Smooth muscle cell (in vitro differentiated cells): ENCODE results near the gene CLEC16A. TPM values are rescaled to one million over a fixed set of nuclear protein-coding genes. Genes with fewer than 3 reads are reported as not detected.
A peak's percentile ranks its signal among the peaks of the same experiment; 100 is the strongest.

Experiments
- DNase-seq: peaks from one replicate; lab custom pipeline; 2025; ENCODE audit not compliant: unreplicated experiment; lab: John Stamatoyannopoulos, UW
- H2AFZ ChIP-seq: fragments of 200-600 bp; sonication (generic); 2 replicates; pipeline ENCODE4 v1.6.0; 2016; ENCODE audit warnings: antibody characterized with exemption, low read depth, mild to moderate bottlenecking
- H3F3A ChIP-seq: fragments of 200-600 bp; sonication (generic); 2 replicates; pipeline ENCODE4 v1.6.0; 2017; ENCODE audit warnings: antibody characterized with exemption, low read depth
- H3K27ac ChIP-seq: fragments of 200-600 bp; sonication (generic); 2 replicates; pipeline ENCODE4 v1.5.1; 2016; ENCODE audit warnings: low read depth, mild to moderate bottlenecking
- H3K27me3 ChIP-seq: fragments of 200-600 bp; sonication (generic); 2 replicates; pipeline ENCODE4 v1.6.1; 2016; ENCODE audit warnings: low read depth, mild to moderate bottlenecking
- H3K36me3 ChIP-seq: fragments of 200-600 bp; sonication (generic); 2 replicates; pipeline ENCODE4 v1.5.1; 2016; ENCODE audit warnings: low read depth
- H3K4me1 ChIP-seq: fragments of 200-600 bp; sonication (generic); 2 replicates; pipeline ENCODE4 v1.5.1; 2016; ENCODE audit warnings: low read depth
- H3K4me2 ChIP-seq: fragments of 200-600 bp; sonication (generic); 2 replicates; pipeline ENCODE4 v1.6.0; 2016; ENCODE audit warnings: mild to moderate bottlenecking
- H3K4me3 ChIP-seq: fragments of 200-600 bp; sonication (generic); 2 replicates; pipeline ENCODE4 v1.5.1; 2016; ENCODE audit warnings: mild to moderate bottlenecking
- H3K79me2 ChIP-seq: fragments of 200-600 bp; sonication (generic); 2 replicates; pipeline ENCODE4 v1.6.0; 2016; ENCODE audit warnings: low read depth, mild to moderate bottlenecking
- H3K9ac ChIP-seq: fragments of 200-600 bp; sonication (generic); 2 replicates; pipeline ENCODE4 v1.6.0; 2016; ENCODE audit warnings: low read depth
- H3K9me3 ChIP-seq: fragments of 200-600 bp; sonication (generic); replicated peaks from 2 replicates; pipeline ENCODE4 v1.5.1; 2016; ENCODE audit warnings: low read depth
- H4K20me1 ChIP-seq: fragments of 200-600 bp; sonication (generic); 2 replicates; pipeline ENCODE4 v1.6.0; 2016; ENCODE audit warnings: low read depth
- WGBS: methylation state at CpG from one replicate; pipeline ENCODE4 v1.1.7; 2016; ENCODE audit warnings: low lambda C conversion rate; 5-methylcytosine and 5-hydroxymethylcytosine counted together
- polyA plus RNA-seq: library from polyadenylated mRNA; unstranded; fragments of >200 nt; fragmentation: Nextera tagmentation; extraction: Ambion mirVana; gene quantifications from 2 replicates; pipeline ENCODE4 v1.2.1, GENCODE V29; 2016
- total RNA-seq: library from RNA; depleted of rRNA; stranded (reverse); fragments of >200 nt; gene quantifications from 2 replicates; pipeline ENCODE4 v1.2.3, GENCODE V29; 2014
- TF ChIP-seq, protein P1 (sequence below): fragments of 200-600 bp; sonication (generic); IDR thresholded peaks from 2 replicates; pipeline ENCODE4 v1.5.1; 2017; ENCODE audit warnings: borderline replicate concordance, mild to moderate bottlenecking, antibody characterized with exemption; ENCODE audit not compliant: insufficient read depth, poor library complexity, severe bottlenecking

CLEC16A gene
- total and polyA plus RNA-seq, 2 experiments from 2014 or later = 12.6 to 16.2 TPM

DNA sequence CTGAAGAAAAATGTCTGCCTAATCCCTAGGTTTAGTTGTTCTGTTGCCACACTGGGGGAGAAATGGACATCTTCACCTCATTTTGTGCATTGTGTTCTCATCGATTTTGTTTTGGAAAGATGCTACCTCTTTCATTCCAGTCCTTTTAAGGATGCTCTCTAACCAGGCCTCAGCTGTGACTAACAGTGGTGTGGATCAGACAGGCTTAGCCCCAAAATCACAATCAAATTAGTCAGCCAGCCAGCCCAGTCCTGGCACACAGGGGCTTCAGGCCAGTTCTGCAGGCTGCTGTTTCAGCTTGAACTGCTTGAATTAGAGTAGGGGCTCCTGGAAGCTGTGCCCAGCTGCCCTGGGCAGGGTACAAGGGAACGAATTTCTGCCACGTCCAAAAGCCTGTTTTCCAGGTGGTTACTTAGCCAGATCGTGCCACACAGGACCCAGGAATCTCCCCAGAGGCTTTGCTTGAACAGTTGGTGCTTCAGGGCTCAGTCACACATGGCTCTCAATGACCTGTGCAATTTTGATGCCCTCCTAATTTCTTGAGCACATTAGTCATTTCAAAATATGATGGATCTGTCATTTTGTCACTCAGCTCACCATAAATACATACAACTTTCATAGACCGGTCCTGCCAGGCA is 60.7 kb downstream of the CLEC16A start:
- no peak overlapping the region for H3K9ac ChIP-seq
- no peak for DNase-seq
- H2AFZ ChIP-seq = no peak overlapping the region

DNA sequence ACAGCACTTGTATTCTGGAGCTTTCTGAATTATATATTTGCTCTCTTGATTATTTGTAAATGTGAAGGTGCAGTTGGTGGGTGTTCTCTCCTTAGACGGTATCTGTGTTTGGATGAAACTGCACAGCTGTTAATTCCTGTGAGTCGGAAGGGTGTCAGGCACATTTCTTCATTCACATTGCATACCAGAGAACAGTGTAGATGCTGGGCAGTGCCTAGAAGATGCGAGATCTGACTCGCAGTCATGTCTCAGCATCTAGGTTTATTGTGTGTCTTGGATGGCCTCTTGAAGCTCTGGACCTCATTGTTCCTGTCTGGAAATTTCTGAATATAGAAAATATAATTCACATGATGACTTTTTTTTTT is 61.2 kb downstream of the CLEC16A start:
- Histone ChIP-seq H3F3A (peaks cover 4% of the 10 kb centered on the region), H3K4me2 (peak overlapping the region; percentile 40), H3K27ac (peak overlapping the region; percentile 75), H3K9ac (no peak overlapping the region), H2AFZ (no peak overlapping the region), H3K4me1 (peaks cover 16% of the 10 kb centered on the region), H3K27me3 (no peaks in the 10 kb centered on the region), H3K79me2 (no peaks in the 10 kb centered on the region), H3K4me3 (no peak overlapping the region), H4K20me1 (no peaks in the 10 kb centered on the region), H3K36me3 (no peaks in the 10 kb centered on the region), H3K9me3 (no peaks in the 10 kb centered on the region)
- WGBS = 38% methylated on average over 4 of the region's 4 CpGs
- no peak for DNase-seq
- TF ChIP-seq, protein P1, sequence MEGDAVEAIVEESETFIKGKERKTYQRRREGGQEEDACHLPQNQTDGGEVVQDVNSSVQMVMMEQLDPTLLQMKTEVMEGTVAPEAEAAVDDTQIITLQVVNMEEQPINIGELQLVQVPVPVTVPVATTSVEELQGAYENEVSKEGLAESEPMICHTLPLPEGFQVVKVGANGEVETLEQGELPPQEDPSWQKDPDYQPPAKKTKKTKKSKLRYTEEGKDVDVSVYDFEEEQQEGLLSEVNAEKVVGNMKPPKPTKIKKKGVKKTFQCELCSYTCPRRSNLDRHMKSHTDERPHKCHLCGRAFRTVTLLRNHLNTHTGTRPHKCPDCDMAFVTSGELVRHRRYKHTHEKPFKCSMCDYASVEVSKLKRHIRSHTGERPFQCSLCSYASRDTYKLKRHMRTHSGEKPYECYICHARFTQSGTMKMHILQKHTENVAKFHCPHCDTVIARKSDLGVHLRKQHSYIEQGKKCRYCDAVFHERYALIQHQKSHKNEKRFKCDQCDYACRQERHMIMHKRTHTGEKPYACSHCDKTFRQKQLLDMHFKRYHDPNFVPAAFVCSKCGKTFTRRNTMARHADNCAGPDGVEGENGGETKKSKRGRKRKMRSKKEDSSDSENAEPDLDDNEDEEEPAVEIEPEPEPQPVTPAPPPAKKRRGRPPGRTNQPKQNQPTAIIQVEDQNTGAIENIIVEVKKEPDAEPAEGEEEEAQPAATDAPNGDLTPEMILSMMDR = no peak

More for the DNA sequence above, 60.7 kb downstream of the CLEC16A start:
- peaks cover 4% of the 10 kb centered on the region for H3F3A ChIP-seq
- peak overlapping the region; percentile 75 for H3K27ac ChIP-seq
- 65% methylated on average over 5 of the region's 5 CpGs for WGBS
- H3K4me1 ChIP-seq = peaks cover 16% of the 10 kb centered on the region
- no peak overlapping the region for H3K4me3 ChIP-seq
- TF ChIP-seq, protein P1 = no peak
- H3K79me2 ChIP-seq = no peaks in the 10 kb centered on the region
- peak overlapping the region; percentile 40 for H3K4me2 ChIP-seq
- H4K20me1 ChIP-seq = no peaks in the 10 kb centered on the region
- H3K9me3 ChIP-seq = no peaks in the 10 kb centered on the region
- no peaks in the 10 kb centered on the region for H3K27me3 ChIP-seq
- H3K36me3 ChIP-seq = no peaks in the 10 kb centered on the region

DNA sequence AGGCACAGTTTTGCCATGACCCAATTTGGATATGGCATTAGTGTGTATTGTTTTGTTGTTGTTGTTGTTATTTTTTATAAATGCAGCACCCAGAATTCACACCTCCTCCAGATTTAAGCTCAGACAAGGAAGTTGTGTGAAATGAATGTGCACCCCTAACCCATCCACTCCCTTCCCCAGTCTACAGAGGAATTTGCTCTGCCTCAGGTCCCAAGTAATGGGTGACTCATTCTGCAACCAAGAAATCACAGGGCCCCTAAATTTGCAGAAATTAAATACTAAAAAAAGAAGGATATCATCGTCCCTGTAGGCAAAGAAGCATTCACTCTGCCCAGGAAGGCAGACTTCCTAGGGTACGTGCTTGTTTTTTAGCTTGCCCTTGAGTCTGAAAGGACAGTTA is 62.3 kb downstream of the CLEC16A start:
- Histone ChIP-seq H3K9me3 (no peaks in the 10 kb centered on the region), H3K36me3 (no peaks in the 10 kb centered on the region), H3K9ac (no peak overlapping the region), H3K27me3 (no peaks in the 10 kb centered on the region), H3F3A (peaks cover 4% of the 10 kb centered on the region), H3K79me2 (no peaks in the 10 kb centered on the region), H3K4me2 (no peak overlapping the region), H4K20me1 (no peaks in the 10 kb centered on the region), H3K27ac (no peak overlapping the region), H3K4me3 (no peak overlapping the region), H3K4me1 (peaks cover 16% of the 10 kb centered on the region), H2AFZ (no peak overlapping the region)
- 70% methylated on average over 2 of the region's 2 CpGs for WGBS
- no peak for DNase-seq
- TF ChIP-seq, protein P1 = no peak

DNA sequence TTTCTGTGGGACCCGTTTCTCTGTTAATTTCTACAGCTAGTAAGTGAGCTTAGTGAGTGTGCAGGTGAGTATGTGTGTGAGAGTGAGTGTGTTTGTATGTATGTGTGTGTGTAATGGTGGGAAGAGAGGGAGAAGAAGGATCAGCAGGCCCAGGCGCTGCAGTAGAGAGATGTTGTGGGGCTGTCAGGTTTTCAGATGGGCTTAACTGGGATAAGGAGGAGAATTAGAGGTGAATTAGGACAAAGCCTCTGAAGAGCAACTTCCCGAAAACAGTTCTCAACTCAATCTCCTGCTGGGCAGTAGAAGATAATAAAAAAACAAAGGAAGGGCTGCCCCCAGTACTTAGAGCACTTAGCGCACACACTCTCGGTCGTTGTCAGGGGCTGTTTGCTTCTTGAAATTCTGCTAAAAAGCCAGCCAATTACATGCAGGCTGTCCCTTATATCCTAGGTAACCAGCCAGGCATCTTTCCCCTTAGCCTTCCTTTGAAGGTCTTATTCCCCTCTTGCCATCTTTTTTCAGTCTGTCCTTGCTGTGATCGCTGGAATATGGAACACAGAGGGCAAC is 63.4 kb downstream of the CLEC16A start:
- no peak overlapping the region for H3K9ac ChIP-seq
- no peaks in the 10 kb centered on the region for H3K9me3 ChIP-seq
- H2AFZ ChIP-seq = no peak overlapping the region
- H3K4me3 ChIP-seq = no peak overlapping the region
- TF ChIP-seq, protein P1 = no peak
- no peaks in the 10 kb centered on the region for H3K79me2 ChIP-seq
- H4K20me1 ChIP-seq = no peaks in the 10 kb centered on the region
- H3K36me3 ChIP-seq = no peaks in the 10 kb centered on the region
- H3K27ac ChIP-seq = no peak overlapping the region
- peaks cover 16% of the 10 kb centered on the region for H3K4me1 ChIP-seq
- H3K4me2 ChIP-seq = no peak overlapping the region
- no peaks in the 10 kb centered on the region for H3K27me3 ChIP-seq
- WGBS = 53% methylated on average over 7 of the region's 7 CpGs
- peaks cover 4% of the 10 kb centered on the region for H3F3A ChIP-seq
- DNase-seq = no peak
